Stimulated activated CD4-positive, alpha-beta T cell treated with anti-CD3 and anti-CD28 coated beads, Interleukin-15, amount 100 ng/mL, for 1 hour (primary cell): ENCODE results near the gene C14orf132.

Experiments used
- DNase-seq, 2 donors: peaks; one replicate each; pipeline ENCODE4 v3.0.0-alpha.2; 2020; ENCODE audit warnings: low read depth in 1 of 2, low spot score in 1 of 2

The C14orf132 gene

DNA sequence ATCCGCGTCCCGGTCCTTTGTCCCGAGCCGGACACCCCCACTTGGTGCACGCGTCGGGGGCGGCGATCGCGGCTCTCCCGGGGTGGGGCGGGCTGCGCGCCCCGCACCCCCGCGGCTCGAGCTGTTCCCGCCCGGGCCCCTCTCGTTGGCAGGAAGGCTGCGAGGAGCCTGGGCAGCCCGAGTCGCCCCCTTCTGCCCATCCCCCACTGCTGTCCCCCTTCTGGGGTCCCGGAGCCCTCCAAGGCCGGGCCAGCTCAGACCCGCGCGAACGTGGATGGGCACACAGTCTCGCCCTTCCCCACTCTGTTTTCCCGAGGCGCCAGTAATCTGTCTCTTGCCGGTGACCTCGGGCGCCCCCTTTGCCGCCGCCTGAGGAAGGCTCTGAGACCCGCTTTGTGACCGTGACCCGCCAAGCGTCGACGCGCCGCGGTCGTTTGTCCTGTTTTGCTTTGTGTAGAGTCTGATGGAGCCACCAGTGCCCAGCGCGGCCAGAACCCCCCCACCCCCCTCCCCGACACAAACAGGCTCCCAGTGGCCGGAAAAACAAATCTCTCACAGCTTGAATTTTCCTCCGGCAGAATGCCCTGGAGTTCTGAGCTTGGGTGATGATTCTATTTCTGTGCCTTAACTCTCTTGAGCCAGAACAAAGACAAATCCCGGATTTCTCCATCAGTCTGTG, 610 bp downstream of the C14orf132 start:
- no peak for DNase-seq

DNA sequence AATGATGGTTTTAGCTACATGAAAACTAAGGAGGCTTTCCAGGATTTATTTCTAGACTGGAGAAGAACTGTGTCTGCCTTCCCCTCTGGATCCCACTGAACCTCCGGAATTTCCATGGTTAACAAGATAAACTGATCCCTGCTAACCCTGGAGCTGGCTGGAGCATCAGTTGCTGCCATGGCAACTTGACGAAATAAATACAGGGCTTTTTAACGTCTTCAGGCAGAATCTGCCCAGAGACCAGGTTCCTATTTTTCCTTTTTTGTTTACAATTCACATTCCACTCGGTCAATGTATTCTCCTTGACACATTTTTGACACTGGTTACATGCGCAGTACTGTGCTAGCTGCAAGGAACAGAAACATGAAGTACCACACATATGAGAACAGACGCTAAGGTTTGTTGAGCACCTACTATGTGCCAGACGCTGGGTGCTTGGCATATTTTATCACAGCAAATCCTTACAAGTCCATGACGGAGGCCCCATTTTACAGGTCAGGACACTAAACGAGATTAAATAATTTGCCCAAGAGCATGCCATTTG, 1.7 kb downstream of the C14orf132 start:
- DNase-seq, result no peak

DNA sequence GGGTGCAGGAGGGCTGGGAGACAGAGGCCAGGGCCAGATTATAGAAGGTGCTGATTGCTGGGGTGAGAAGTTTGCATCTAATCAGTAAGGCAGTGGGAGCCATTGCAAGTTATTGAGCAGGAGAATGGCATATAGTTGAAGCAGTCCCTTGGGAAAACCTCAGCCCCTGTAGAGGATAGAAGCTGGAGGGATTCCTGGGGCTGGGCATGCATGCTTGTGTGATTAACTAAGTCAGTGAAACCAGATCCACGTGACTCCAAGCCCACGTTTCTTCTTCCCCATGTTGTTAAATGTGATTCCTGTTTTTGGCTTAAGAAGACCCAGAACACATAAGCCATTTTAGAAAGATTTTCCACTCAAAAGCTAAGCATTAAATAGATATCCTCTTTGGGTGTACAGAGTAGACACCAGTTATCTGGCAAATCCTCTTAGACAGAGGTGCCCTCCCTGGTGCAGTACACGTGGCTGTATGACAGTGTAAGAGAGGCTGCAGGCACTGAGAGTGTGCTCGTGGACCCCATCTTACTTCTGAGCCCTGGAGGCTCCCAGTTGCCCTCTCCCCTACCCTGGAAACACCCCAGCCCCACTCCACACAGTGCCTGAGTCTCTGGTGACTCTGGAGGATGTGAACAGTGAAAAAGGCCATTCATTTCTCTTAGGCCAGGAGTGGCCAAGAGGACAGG, 3.2 kb downstream of the C14orf132 start:
- DNase-seq, result no peak

DNA sequence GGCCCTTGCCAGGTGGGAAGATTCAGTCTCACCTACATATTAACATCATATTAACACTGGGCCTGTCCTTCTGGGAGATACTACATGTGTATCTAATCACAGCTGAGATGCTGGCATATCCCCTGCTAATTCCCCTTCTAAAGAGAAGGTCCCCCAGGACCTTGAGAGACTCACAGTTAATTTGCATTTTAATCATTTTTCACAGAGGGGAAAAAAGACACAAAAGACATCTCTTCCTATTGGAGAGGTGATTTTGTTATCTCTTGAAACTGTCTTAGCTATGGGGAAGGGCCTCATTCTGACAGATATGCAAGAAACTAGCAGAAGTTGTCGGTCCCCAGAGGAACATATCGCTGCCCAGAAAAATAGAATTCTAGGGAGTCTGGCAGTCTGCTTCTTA, 7.5 kb downstream of the C14orf132 start:
- DNase-seq, result no peak

DNA sequence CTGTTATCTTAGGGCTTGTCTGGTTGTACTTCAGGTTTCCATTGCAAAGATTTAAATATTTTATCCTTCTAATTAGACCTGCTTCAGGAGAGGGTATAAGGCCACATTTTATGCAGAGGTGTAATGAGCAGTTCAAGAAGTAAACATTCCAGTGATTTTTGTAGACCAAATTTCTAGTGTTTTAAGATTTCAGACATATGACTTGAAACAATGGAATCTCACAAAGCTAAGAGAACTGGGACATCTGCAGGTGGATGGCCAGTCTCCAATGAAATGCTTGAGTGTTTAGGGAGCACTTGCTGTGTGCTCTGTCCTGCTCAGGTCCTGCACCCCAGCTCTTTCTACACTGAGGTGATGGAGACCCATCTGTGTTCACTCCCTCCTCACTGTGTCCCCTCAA, 7.9 kb downstream of the C14orf132 start:
- DNase-seq, result no peak

DNA sequence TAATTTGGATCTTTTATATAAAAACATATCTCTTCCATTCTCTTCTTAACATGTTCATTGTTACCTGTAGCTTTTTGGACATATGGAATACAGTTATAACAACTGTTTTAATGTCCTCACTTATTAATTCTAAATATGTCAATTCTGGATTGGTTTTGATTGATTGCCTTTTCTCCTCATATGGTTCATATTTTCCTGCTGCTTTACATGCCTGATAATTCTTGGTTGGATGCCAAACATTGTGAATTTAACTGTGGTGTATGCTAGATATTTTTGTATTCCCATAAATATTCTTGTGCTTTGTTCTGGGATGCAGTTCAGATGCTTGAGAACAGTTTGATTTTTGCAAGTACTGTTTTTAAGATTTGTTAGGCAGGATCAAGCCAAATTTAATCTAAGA, 10.8 kb downstream of the C14orf132 start:
- no peak for DNase-seq

DNA sequence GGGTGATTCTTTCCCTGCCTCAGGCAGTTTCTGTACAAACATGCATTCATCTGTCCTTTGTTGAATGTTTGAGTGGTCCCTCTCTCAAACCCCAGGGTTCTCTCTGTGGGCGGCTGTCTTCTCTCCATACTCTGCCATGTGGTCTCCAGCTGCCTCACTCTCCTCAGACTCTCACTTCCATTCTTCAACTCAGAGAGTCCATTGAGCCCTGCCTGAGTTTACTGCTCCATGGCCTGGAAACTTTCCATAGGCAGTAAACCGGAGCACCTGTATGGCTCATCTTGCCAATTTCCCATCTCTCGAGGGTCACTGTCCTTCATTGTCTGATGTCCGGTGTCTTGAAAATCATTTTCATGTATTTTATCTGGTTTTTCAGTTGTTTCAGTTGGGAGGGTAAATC, 11.3 kb downstream of the C14orf132 start:
- no peak for DNase-seq

DNA sequence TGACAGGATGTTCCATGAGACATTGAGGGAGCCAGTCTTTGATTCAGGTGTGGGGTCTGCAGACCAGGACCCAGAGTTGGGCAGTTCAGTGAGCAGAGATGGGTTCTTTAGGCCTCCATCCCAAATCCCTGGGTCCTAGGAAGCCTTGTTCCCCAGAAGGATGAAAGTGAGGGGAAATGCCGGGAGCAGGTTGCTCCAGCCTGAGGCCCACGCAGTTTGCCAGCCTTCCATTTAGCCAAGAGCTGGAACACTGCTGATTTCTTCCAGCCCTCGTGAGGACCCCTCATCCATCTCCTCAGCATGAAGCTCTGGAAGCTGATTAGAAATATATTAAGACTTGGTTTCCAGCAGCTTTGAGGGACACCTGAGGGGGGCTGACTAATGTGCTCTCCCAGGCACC, 12.1 kb downstream of the C14orf132 start:
- no peak for DNase-seq

DNA sequence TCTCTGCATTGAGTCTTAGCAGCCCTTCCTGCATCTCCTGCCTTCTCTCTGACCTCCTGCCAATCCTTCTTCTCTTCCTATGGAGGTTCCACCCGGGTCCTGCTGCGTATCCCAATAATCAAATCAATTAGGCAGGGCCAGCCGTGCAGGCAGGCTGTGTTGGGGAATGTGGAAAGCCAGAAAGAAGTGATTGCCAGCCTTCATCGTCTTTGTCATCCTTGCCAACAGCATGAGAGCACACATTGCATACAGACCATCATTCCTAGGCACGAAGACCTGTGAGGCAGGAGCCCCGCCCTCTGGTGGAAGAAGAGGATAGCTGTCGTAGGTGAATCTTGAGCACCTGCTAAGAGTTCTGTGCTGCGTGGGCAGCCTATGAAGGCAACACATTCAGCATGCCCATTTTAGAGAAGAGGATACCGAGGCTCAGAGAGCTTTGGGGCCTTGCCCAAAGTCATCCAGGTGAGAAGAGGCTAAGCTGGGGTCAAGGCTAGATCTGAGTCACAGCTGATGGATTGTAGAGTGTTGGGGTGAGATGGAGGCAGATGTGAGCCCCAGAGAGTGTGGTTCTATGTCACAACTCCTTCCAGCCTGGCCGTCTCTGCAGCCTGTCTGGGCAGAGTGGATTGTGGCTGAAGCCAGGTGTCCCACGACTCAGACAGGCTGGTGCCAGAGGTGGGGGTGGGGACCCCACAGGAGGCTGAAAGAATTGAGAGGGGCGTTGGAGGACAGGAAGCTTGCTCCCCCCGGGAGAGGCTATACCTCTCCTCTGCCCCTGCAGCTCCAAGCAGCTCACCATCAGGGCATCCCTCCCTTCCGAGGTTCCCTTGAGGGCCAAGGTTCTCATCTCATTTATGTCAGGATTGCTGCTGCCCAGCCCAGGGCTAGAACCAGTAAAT, 12.7 kb downstream of the C14orf132 start:
- no peak for DNase-seq

DNA sequence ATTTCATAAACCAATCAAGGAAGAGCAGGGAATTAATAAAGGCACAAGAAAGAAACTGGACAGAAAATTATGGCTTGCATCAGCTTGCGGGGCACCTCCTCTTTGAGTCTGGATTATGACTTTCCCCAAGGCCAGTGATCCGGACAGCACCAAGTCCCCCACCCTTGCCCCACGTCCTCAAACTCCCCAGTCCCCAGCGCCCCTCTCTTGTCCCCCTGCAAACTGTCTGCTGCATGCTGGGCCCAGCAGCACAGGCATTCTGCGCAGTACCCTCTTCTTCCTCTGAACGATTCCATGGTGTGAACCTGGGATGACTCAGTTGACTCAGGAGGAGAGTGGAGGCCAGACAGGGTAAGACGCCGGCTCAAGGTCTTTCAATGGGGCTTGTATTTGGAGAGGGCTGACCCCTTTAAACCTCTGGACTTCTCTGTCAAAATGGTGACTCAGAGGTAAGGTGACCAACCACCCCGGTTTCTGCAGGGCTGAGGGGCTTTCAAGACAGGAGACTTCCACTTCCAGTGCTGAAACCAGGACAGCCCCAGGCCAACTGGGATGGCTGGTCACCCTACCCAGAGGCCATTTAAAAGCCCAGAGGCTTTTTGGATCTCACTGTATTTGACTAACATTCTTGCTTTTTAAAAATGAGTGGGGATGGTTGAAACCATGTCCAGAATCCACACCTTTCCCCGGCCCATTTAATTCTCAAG, 13.5 kb downstream of the C14orf132 start:
- no peak for DNase-seq

DNA sequence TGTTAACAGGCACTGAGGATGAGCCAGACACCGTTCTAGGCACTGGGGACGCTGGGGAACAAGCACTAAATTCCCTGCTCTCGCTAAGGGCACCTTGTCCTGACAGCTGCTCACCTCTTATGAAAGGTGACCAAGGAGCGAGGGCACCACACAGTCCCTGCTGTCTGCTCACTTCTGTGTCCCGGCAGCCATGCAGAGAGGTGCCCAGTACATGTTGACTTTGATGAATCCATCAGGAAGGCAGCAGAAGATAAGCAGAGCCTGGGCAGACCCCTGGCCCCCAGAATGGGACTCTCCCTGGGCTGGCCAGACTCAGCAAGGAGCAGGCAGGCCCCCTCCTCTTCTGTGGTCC, 14.1 kb downstream of the C14orf132 start:
- DNase-seq, result no peak

DNA sequence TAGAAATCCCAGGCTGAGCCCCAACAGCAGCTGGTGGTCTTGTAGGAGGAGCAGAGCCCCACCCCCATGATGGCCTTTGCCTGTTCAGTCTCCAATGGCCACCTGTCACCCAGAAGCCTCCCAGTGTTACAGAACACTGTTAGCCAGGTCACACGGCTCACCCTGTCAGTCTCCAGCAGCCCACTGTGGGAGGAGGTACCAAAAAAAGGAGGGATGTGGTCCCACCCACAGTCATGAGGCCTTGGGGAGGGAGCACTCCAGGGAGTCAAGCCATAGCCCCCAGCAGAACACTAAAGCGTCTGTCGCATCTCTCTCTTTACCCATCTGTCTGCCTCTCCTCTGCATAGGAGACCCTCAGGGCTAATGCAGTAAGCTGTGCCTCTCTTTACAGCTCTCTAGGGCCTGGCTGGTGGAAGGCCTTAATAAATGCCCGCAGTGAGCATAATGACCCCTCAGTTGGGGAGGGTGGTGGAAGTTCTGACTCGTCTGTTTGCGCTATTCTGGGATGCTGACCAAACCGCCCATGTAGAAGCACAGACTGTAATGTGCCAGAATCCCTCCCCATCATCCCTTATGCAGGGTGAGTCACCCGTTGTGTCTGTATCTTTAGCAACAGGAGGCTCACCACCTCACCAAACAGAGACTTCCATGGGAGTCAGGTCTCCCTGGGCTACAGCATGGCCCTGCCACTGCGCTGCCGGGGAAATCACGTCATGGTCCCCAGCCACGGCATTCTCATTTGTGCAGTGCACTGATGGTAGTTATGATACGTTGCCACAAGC, 14.6 kb downstream of the C14orf132 start:
- DNase-seq, result no peak

DNA sequence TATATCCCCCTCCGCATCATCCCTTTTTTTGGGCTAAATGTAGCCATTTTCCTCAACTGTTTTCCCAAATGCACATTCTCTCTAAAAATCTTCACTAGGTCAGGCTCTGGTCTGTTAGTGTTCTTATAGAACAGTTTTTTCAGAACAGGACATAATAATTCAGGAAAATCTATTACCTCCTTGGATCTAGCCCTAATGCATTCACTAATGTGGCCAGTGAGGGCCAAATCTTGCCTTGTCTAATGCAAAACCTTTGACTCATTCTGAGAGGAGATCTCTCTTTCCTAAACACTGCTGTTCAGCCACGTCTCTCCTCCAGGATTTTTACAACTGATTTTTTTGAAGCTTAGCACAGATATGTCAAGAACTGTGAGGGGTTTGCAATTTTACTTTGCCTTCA, 15.5 kb downstream of the C14orf132 start:
- DNase-seq, result no peak

DNA sequence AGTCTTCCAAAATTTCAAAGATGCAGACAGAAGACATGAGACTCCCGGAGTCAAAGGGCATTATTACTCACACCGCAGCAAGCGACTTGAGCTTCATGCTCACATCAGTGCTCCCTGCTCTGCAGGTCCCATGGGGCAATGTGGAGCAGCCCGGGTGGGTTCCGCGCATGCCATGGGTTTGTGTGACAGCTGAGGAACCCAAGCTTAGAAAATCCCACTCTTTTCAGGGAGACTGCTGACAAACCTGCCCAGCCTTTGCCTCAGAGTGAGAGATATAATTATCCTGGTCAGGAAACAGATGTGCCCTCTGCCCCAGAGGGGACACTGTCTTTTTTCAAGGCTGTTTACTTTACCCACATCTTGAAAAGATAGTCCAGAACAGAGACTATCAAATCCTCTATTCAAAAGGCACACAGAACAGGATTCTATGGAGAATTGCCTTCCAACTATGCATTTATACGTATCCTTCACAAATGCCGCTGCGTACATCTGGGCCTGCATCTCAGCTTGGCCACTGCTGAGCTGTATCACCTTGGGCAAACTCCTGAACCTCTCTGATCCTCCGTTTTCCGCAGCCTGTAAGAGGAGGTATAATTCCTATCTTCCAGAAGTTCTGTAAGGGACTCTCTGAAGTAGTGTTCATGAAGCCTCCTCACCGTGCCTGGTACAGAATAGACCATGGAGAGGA, 16.0 kb downstream of the C14orf132 start:
- DNase-seq, result no peak

DNA sequence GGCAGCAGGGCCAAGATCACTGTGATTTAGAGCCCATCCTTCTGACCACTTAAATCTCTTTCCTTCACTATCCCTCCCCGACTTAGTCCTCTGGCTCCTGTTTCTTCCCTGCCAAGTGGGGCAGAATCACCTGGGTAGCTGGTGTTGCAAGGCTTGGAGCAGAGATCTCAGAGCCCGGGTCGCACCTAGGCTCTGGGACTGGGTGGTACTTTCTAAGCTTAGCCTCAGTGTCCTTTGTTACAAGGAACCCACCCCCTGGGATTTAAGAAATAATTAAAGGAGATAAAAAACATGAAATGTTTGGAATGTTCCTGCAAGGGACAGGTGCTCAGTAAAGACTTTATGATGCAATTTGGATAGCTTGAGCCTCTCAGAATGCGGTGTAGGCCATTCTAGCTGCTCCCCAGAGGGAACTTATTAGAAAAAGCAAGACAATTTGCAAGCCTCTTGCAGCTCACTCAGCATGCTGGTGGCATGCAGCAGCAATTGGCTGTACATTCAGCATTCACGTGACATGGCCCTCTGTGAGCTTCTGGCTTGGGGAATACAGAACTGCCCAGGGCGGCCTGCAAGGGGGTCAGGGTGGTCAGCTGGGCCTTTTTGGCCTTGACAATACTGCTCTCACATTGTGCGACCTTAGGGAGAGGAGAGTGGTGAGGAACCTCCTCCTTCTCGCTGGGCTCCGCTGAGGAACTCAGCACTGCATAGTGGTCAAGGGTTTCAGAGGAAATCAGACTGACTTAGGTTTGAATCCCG, 16.8 kb downstream of the C14orf132 start:
- no peak for DNase-seq

DNA sequence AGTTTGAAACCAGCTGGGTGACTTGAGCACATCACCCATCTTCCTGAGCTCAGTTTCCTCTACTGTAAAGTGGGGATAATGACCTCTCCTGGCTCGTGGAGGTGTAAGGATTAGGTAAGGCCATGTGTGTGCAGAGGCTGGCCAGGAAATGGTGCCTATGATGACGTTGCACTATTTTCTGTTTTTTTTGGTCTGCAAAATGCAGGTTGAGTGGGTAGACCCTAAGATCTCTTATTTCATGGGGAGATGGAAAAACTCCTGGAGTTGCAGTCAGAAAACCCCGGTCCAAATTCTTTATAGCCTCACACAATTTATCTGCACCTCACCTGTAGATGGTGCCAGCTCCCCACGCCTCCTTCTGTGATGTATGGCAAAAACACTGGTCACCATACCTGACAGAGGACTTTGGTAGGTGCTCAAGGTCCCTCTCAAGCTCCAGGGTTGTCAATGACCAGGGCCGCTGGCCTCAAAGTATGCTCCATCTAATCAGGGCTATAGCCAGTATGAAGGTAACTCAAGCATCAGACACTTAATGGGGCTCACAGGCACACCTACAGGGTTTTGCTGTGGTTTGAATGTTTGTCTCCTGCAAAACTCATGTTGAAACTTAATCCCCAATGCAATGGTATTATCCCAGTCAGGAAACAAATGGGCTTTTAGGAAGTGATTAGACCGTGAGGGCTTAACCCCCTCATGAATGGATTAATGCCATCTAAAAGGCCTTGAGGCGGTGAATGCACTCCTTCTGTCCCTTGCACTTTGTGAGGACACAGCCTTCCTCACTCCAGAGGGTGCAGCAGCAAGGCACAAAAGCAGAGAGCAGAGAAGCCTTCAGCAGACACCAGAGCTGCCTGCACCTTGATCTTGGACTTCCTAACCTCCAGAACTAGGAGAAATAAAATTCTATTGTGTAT, 17.6 kb downstream of the C14orf132 start:
- no peak for DNase-seq

DNA sequence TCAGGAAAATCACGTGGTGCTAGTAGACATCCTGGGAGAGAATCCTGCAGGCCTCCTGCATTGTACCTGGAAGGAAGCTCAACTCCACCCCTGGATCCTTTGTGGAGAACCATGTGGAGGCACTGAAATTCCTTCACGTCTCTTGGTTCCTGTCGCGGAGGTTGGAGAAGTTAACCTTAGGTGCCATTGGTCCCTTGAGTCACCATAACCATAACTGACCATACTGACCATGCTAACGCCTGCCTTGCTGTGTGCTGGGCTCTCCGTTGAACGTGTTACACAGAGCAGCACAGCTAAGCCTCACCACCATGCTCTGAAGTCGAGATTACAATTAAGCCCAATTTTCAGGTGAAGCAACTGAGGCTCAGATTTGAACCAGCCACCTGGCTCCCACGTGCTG, 18.6 kb downstream of the C14orf132 start:
- no peak for DNase-seq

DNA sequence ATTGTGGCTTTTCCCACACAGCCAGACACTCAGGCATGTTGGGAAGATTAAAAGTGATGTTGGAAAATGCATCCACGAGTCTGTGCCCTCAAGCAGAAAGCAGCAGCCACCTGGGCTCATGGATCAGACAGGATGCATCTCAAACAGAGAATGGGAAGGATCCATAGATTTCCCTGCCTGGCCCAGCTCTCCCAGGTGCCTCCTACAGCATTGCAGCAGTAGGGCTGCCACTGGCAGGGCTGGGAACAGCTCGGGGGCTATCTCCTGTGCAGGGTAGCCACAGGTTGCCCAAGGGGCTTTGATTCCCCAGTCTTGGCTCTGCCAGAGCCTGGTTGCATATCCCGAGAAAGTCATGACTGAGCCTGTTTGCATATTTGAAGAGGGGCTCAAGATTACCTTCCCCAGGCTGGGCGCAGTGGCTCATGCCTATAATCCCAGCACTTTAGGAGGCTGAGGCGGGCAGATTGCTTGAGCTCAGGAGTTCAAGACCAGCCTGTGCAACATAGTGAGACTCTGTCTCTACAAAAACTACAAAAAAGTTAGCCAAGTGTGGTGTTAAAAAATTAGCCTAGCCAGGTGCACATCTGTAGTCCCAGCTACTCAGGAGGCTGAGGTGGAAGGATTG, 19.5 kb downstream of the C14orf132 start:
- DNase-seq, result no peak
